HG02885 (cell line): Measurements from ENCODE around the gene ITPRIPL2.

ENCODE experiments used
- ATAC-seq: cut with Tn5 transposase; IDR thresholded peaks from one replicate; pipeline ENCODE4 v1.9.1; 2021; ENCODE audit warnings: mild to moderate bottlenecking; ENCODE audit not compliant: unreplicated experiment, poor library complexity

The ITPRIPL2 gene

DNA sequence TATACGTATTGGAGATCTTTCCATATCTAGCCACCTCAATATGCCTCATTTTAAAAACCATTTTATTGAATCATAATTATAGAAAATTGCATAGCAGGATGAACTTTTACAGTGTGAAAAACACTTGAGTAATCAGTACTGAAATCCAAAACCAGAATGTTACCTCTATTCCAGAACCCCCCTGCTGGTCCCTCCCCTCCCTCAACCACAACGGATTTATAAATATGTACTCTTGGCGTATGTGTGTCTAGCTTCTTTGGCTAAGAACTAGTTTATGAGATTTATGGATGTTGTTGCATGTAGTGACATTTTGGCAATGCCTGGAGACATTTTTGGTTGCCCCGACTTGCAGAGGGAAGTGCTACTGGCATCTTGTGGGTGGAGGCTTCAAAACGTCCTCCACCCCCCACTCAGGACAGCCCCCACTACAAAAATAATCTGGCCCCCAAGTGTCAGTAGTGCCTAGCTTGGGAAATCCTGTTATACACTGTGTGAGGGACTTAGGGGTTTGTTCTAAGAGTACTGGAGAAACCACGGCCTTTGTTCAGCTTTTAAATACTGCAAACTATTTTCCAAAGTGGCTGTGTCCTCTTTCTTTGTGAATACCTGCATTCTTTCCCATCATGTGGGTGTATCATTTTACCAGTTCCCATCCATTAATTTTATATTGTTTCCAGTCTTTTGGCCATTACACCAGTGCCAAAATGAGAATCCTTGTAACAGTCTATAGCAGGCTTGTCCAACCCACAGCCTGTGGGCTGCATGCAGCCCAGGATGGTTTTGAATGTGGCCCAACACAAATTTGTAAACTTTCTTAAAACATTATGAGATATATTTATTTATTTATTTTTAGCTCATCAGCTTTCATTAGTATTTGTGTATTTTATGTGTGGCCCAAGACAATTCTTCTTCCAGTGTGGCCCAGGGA, 23.7 kb downstream of the ITPRIPL2 start:
- no peak for ATAC-seq

DNA sequence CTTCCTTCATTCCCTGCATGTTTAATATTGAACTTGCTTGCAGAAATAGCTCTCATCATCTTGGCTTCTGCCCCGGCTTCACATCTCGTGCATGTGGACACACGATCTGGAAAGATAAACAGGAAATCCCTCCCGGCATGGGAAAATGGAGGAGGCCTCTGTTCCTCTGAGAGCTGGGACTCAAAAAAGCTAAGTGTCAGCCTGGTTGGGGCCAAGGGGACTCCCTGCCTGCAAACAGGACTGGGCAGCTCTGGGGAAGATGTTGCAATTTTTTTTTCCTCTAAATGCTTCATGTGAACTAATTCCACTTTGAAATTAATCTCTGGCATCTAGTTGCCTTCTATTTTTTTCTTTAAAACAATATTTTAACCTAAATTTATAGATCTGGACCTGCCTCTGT, 24.8 kb downstream of the ITPRIPL2 start:
- ATAC-seq, result no peak

DNA sequence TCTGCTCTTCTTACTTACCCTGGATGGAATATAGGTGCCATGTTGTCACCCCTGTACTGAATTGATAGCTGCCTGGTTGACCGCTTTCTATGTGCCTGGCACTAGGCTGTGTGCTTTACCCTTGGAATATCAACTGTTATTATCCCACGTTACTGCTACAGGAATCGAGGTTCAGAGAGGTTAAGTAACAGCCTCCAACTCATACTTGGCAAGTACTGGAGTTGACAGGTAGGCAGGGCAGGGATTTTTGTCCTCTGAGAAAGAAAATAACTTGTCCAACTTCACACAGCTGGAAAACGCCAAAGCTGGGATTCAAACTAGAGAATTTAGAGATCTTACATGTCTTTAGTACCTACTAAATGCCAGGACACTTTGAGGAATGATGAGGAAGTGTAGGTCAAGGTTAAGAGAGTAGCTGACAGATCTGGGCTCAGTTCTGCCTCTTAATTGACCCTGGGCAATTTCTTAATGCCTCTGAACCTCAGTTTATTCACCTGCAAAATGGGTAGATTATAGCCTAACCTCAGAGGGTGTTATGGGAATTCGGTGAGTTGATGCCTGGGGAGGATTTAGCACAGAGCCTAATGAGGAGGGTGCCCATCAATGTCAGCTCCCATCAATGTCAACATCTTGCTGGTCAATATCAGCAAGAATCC, 25.8 kb downstream of the ITPRIPL2 start:
- no peak for ATAC-seq

DNA sequence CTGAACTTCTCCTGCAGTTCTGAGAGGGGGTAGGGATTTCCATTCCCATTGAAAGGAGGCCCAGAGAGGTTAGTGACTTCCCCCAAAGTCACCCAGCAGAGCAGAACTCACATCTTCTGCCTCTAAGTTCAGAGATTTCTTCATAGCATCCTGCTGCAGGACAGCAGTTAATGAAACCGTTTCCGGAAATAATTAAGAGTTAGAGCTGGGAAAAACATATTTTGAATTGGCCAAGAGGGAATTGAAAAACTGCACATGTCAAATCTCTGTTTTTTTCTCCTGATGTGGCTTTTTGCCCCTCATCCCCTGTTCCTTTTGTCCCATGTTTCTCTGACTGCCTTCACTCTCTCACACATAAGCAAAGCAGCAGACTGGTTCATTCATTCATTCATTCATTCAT, 26.6 kb downstream of the ITPRIPL2 start:
- no peak for ATAC-seq

DNA sequence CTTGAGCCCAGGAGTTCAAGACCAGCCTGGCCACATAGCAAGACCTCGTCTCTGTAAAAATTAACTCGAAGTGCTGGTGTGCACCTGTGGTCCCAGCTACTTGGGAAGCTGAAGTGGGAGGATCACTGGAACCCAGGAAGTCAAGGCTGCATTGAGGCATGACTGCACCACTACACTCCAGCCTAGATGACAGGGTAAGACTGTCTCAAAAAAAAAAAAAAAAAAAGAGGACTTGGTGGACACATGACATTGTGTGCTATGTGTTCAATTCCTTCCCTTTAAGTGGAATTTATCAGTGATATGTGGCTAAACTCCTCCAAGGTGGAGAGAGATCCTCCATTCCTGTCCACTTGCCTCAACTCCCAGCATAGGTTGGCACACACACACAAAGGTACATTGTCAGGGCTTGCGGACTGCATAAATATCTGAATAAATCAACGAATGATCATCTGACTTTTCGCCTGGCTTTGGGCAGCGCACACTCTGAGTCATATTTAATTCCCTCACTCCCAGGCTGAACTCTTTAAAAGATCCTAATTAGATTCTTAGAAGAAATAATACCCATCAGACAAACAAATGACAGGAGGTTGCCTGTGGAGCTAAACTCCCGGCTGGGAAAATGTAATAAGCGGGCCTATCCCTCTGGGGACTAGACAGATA, 29.3 kb downstream of the ITPRIPL2 start:
- no peak for ATAC-seq

DNA sequence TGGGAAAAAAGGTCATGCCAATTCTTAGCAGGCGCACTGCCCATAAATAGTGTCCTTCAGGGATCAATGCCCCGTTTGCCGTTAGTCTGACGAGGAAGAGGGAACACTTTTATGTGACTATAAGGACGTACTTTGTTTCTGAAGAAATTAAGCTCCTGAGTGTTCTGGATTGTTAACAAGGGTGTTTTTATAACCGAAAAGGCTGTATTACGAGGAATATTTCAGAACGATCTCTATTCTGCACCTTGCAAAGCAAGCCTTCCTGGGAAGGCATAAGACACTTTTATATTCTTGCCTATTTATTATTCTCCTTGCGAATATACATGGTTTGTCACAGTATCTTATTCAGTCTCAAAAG, 29.8 kb downstream of the ITPRIPL2 start:
- ATAC-seq, result no peak

DNA sequence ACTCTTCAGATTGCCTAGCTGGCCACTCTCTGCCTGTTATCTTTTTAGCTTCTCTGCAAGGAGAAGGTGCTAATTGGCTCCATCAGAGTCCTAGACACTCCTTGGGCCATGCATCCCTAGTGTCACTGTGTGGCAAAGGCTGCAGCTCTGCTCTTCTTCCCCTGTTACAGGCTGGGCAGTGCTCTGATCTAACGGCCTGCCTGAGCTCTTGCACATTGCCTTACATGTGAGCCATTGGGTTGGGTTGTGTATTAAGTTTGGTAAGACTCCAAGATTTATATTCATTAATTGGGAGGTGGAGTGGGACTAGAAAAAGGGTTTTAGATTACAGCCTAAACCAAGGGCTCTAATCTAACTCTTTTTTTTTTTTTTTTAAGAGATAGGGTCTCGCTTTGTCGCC, 31.2 kb downstream of the ITPRIPL2 start:
- no peak for ATAC-seq

DNA sequence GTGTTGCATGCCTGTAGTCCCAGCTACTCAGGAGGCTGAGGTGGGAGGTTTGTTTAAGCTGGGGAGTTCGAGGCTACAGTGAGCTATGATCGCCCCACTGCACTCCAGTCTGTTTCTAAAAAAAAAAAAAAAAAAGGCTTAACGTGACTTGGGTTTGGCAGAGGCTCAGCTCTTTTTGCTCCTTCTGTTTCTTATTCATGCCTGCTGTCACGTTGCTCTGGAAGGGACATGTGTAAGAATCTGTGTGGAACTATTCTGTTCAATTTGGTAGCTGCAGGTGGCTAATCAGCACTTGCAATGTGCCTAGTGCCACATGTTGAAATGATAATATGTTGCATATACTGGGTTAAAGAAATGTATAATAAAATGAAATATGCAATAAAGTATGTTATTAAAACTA, 33.4 kb downstream of the ITPRIPL2 start:
- ATAC-seq, result no peak

DNA sequence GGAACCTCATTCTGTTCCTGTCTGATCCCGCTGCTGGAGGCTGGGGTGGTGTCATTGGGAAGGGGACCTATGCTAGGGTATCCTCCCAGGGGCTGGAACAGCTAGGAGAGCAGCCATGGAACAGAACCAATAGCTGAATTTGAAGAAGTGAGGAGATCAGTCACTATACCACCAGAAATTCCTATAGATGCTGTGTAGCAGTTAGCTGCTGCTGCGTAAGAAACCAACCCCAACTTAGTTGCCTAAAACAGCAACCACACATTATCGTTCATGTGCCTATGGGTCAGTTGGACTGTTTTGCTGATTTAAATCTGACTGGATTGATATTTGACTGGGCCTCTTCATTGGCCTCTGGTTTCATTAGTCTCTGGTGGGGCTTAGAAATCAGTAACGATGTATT, 33.9 kb downstream of the ITPRIPL2 start:
- ATAC-seq, result no peak

DNA sequence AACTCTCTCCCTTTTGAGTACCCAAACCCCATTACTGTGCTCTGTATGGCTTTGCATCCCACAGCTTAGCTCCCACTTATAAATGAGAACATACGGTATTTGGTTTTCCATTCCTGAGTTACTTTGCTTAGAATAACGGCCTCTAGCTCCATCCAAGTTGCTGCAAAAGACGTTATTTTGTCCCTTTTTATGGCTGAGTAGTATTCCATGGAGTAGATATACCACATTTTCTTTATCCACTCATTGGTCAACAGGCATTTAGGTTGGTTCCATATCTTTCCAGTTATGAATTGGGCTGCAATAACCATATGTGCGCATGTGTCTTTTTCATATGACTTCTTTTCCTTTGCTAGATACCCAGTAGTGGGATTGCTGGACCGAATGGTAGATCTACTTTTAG, 34.4 kb downstream of the ITPRIPL2 start:
- no peak for ATAC-seq

DNA sequence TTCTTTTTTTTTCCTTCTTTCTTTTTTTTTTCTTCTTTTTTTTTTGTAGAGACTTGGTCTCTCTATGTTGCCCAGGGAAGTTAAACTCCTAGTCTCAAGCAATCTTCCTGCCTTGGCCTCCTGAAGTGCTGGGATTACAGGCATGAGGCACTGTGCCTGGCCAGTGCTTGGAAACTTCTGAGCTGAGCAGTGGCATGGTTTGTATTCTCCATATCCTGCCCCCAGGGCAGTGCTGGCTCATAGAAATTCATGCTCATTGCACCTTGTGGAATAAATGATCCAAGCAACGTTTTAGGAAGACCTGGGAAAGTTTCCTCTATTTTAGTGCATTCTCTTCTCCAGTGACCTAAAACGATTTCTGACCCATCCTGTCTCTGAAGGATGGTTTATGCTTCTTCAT, 37.5 kb downstream of the ITPRIPL2 start:
- ATAC-seq, result no peak

DNA sequence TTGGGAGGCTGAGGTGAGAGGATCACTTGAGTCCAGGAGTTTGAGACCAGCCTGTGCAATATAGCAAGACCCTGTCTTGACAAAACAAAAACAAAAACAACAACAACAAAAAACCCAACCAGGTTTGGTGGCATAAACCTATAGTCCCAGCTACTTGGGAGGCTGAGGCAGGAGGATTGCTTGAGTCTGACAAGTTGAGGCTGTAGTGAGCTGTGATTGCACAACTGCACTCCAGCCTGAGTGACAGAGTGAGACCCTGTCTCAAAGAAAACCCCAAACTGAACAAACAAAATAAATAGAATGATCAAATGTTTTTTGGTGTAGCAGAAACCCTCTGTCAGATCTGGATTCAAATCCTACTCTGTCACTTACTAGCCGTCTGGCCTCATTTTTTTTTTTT, 38.3 kb downstream of the ITPRIPL2 start:
- no peak for ATAC-seq

DNA sequence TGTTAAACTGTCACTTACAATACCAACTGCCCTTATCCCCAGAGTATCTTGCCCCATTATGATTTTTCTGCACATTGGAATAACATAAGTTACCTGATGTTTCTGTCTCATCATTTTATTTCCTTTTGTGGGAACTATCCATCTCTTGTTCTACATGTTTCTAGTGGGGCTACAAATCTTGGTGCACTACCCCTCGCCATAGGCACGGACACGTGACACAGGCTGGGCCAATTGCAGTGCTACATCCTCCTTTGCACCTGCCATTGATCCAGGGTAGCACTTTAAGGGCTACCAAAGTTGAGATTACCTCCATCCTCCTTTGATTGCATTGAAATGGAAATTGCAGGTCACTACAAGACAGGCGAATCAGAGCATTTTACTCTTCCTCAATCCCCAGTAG, 40.1 kb downstream of the ITPRIPL2 start:
- no peak for ATAC-seq

DNA sequence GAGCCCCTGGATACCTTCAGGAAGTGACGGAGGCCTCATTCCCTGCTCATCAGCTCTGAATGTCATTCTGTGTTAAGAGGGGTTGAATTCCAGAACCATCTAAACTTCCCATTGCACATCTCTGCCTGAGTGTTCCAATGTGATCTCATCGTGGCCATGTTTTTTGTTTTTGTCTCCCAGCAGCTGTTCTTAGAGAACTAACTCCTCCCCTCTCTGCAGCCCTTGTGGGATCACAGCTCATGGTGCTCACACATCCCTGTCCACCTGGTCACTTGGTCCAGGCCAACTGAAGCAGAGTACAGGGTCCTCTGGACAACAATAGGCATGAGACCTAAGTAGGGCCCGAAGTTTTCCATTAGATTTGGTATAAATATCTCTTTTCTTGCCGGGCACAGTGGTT, 48.3 kb downstream of the ITPRIPL2 start:
- no peak for ATAC-seq

DNA sequence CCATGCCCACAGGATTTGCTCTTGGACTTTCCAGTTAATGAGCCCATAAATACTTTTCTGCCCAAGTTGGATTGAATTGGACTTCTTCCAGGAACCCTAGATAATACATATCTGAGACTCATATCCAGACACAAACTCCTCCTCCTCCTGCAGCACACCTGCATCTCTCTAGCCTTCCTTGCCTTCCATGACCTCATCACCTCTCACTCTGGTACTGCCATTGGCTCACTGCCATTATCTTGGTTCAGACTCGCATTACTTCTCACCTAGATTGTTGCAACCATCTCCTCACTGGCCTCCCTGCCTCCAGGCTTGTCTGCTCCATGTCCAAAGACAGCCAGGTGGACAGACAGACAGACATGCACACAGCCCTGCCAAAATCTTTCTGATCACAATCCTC, 49.5 kb downstream of the ITPRIPL2 start:
- no peak for ATAC-seq

DNA sequence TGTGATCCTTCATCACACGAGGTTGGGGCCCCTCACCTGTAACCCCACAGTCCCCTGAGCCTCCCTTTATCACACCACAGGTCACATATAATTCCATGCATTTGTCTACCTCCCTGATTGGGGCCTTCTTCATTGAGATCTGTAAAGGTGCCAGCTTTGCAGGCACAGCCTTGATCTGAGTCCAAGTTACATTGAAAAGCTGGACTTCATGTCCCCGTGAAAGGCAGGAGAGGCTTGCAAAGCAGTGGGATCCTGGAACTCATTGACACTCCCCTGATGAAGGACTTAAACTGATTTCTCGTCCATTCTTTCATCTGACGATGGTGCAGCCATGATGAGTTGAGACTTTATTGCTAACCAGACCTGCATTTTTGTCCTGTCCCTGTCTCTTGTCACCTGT, 50.5 kb downstream of the ITPRIPL2 start:
- no peak for ATAC-seq

DNA sequence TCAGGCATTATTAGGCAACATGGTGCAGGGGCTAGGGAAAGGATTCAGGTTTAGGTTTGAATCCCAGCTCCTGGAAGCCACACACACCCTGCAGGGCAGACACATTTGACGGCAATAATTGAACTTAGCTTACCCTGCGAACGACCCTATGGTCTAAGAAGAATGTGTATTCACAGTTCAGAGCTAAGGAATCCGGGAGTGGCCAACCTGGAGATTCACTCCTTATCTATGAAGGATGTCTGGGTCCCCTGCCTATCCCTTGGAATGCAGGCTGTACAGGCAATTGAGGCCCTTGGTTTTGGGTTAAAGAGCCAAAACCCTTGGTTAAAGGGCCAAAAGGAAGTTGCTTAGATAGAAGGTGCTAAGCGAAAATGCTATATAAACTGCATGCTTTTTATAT, 51.3 kb downstream of the ITPRIPL2 start:
- ATAC-seq, result no peak

DNA sequence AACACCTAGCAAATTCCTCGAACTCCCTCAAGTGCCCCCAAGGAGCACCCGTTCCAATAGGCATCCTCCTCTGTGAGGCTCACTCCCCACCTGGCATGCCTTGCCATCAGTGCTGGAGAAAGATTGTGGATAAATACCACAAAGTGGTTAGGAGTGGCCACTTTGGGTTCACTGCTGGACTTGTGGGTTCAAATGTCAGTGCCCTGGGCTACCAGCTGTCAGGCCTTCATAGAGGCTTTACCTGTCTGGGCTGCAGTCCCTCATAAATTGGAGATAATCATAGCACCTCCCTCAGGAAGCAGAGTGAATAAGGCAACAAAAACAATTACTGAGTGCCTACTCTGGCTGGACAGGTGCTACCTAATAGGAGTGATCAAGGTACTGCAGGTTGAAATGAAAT, 52.7 kb downstream of the ITPRIPL2 start:
- no peak for ATAC-seq

DNA sequence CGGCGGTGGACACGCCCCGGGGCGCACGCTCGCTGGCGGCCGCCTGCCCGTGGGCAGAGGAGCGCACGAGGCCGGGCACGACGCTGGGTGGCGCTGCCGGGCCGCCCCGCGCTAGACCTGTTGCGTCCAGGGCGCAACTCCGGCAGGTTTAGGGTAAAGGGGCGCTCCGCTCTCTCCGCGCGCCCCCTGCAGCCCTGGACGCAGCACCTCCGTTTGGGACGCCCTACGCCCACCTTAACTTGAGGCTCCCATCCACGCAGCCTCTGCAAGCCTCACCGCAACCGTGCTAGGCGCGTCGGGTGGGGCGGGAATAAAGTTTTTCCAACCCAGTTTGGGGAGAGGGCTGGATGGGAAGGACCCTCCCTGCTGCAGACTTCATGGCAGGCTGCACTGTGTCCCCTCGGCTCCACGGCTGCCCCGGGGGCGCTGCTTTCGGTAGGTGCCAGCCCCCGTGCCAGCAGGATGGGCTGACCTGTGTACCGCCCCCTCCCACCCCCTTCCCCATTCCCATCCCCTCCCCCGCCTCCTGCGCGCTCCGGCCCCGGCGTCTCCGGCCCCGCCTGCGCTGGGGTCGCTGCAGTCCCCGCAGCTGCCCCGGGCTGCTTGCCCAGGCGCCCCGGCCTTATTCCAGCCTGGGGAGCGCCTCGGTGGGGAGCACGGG, 54.1 kb downstream of the ITPRIPL2 start, which contains the start of gene SYT17:
Gene SYT17 (plus strand): TSS at position 531 of the 661 bp plus-strand sequence. CDS start 407 bp downstream, outside the sequence.
- peak; percentile 57 for ATAC-seq

DNA sequence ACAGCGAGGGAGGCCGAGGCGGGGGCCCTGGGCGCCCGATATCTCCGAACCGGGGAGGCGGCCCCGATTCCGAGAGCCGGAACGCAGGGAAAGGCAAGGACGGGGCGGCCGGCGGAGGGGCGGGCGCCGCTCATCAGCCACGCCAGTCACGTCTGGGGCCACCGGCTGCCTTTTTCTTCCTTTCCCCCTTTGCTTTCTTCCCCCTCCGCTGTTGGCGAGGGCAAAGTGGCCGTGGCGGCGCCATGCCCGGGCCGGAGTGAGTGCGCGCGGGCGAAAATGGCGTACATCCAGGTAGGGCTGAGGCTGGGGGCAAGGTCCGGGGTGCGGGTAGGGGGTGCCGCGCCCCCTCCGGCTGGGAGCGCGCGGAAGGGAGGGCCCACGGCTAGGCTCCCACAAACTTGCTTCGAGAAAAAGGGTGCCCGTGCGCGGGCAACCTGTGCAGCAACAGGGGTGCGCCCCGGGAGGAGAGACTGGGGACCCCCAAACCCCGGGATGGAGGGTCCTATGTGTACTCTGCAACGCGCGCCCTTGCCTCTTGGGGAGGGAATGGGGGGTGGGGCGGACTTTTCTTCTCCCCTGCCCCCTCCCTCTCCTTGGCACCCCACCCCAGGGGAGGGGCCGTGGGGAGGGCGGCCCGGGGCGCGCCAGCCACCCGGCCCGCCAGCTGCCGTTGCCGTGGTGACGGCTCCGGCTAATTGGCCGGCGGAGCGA, 54.8 kb downstream of the ITPRIPL2 start:
- ATAC-seq, result no peak
